Activated T-helper 2 cell treated with anti-CD3 and anti-CD28 coated beads, Interferon-gamma antibody, Interleukin-2, Interleukin-4, amounts not matched to agents 10 μg/mL and 5 μg/mL and 100 μg/mL, durations not matched to agents 14 hours and 24 hours and 36 hours (primary cell): ENCODE measurements around the gene ZMYND19. TPM values are rescaled to one million over a fixed set of nuclear protein-coding genes. Genes with fewer than 3 reads are reported as not detected.

Experiments
- DNase-seq: peaks from one replicate; pipeline ENCODE4 v3.0.0; 2021; ENCODE audit warnings: low spot score
- H3K27ac Mint-ChIP-seq: one replicate; pipeline ENCODE4 v1.8.0; 2021; ENCODE audit warnings: mixed read lengths
- H3K27me3 Mint-ChIP-seq: one replicate; pipeline ENCODE4 v1.8.0; 2021; ENCODE audit warnings: low read depth, mixed read lengths
- H3K36me3 Mint-ChIP-seq: one replicate; pipeline ENCODE4 v1.8.0; 2021; ENCODE audit warnings: low read depth, mixed read lengths
- H3K4me1 Mint-ChIP-seq: one replicate; pipeline ENCODE4 v1.8.0; 2021; ENCODE audit warnings: low read depth, mixed read lengths
- H3K4me3 Mint-ChIP-seq: one replicate; pipeline ENCODE4 v1.8.0; 2021; ENCODE audit warnings: low read depth, mild to moderate bottlenecking, moderate library complexity, mixed read lengths
- H3K9me3 Mint-ChIP-seq: one replicate; pipeline ENCODE4 v1.8.0; 2021; ENCODE audit warnings: mixed read lengths
- intact Hi-C: fragments of 100-400 bp; cut with micrococcal nuclease; formaldehyde crosslinking; loops from one replicate; pipeline ENCODE4 v1.15.1; 2023
- total RNA-seq: library from RNA; stranded (reverse); gene quantifications from 2 replicates; pipeline ENCODE4 v1.2.3, GENCODE V29; 2022

Gene ZMYND19
- total RNA-seq, 1 donor from 2014 or later = 72.4 TPM

DNA sequence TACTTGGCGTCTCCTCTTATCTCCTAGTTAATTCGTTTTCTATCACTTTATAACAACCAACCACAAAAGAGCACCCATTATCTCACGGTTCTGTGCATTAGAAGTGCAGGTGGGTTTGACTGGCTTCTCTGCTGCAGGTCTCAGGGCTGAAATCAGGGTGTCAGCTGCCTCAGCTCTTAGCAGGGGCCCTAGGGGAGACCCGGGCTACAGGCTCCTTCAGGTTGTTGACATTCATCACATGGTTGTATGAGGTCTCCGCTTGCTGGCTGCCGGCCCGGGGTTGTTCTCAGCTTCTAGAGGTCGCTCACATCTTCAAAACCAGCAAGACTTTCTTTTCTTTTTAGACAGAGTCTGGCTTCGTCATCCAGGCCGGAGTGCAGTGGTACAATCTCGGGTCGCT is 2.9 kb upstream of the ZMYND19 start:
- DNase-seq = no peak
- Mint-ChIP-seq H3K36me3 (peaks cover 12% of the 10 kb centered on the region), H3K27ac (no peak overlapping the region), H3K9me3 (no peaks in the 10 kb centered on the region), H3K27me3 (no peaks in the 10 kb centered on the region), H3K4me1 (peaks cover 1% of the 10 kb centered on the region), H3K4me3 (peak overlapping the region; percentile 5)
- intact Hi-C loops = no loop called here

DNA sequence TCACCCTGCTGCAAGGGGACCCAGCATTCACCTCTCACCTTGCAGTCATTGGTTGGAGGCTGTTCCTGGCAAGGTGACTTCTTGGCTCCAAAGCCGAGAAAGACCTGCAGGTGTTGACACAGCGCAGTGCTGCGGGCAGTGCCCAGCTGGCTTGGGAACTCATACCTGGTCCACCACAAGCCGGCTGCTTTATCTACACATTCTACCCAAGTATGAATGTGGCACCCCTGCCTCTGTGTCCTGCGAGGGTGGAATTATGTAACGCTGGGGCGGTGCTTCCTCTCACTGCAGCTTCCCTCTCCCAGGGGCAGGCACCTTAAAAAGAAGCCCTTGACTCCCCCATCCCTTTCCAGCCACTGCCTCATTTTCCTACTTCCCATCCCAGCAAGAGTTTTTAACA is 2.5 kb upstream of the ZMYND19 start:
- Mint-ChIP-seq H3K4me3 (peak overlapping the region; percentile 5), H3K27ac (no peak overlapping the region), H3K4me1 (peaks cover 4% of the 10 kb centered on the region), H3K27me3 (no peaks in the 10 kb centered on the region), H3K9me3 (no peaks in the 10 kb centered on the region), H3K36me3 (peaks cover 16% of the 10 kb centered on the region)
- no peak for DNase-seq
- intact Hi-C loops = no loop called here

DNA sequence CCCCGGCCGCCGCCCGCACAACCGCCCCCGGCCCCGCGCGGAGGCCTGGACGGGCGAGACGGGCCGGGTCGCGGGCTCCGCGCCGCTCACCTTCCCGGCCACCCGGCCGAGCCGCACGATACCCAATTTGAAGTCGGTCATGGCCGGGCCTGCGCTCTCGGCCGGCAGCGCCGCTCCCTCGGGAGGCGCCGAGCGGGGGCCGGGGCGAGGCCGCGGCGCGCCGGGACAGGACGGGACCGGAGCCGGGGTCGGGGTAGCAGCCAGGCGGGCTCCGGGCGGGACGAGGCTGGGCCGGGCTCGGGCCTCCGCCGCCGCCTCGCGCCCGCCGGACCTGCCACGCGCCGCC is 216 bp downstream of the ZMYND19 start:
- no peak for DNase-seq
- intact Hi-C loops = loop anchor here (1.0 kb wide), 1 partner anchor 15 kb away; the partner anchor contains the start of gene ARRDC1
- no peaks in the 10 kb centered on the region for H3K9me3 Mint-ChIP-seq
- H3K27me3 Mint-ChIP-seq = no peaks in the 10 kb centered on the region
- no peak overlapping the region for H3K27ac Mint-ChIP-seq
- H3K4me1 Mint-ChIP-seq = peaks cover 6% of the 10 kb centered on the region
- peaks cover 36% of the 10 kb centered on the region for H3K36me3 Mint-ChIP-seq
- no peak overlapping the region for H3K4me3 Mint-ChIP-seq

DNA sequence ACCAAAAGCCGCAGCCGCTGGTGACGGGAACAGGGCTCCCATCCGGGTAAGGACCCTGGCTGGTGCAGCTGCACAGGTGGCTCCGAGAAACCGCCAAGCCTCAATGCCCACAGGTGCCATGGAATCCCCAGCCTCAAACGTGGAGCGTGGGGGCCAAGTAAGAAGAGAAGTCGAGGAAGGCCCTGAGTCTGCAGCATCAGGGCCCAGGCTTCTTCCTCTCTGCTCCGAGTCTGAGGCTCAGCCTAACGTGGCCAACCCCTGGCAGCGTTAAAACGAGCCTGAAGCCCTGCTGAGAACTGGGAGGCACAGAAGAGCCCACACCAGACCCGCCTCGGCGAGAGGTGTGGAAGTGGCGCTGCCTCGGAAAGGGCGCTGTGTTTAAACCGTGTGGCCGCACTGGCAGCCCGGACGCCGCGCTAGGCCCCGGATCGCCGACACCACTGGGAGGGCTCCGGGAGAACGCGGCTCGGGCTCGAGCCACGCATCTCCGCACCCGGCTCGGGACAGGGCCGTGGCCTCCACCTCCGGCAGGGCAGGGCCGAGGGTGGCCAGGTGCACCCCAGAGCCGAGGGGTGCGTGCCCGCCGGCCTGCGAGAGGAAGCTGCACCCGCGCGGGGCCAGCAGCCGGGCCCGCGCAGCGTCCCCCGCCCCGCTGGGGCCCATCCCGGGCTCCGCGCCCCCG is 730 bp downstream of the ZMYND19 start:
- H3K36me3 Mint-ChIP-seq = peaks cover 38% of the 10 kb centered on the region
- peaks cover 6% of the 10 kb centered on the region for H3K4me1 Mint-ChIP-seq
- no peak for DNase-seq
- H3K4me3 Mint-ChIP-seq = peak overlapping the region; percentile 87
- no peaks in the 10 kb centered on the region for H3K9me3 Mint-ChIP-seq
- intact Hi-C loops = loop anchor here (1.0 to 5.0 kb wide), 2 partner anchors 16 to 52 kb away; partner anchors contain the start of gene ARRDC1
- H3K27ac Mint-ChIP-seq = peak overlapping the region; percentile 71
- H3K27me3 Mint-ChIP-seq = no peaks in the 10 kb centered on the region

DNA sequence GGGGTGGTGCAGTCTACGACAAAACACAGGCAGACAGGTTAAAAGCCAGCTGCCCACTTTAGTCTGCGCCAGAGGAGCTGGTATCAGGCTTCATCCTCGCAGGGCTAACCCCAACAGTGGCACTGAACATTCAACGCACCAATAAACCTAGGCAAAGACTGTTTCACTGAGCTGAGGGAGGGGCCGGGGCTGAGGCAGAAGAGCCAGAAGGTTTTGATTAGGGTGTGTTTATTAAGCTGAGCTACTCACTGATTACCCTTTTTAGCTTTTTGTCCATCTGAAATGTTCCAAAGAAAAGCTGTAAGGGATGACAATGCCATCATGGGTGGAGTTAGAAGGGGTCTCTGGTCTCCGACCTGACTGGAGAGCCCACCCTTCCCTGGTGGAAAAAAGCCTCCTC is 1.4 kb downstream of the ZMYND19 start:
- DNase-seq = no peak
- H3K27ac Mint-ChIP-seq = no peak overlapping the region
- peaks cover 42% of the 10 kb centered on the region for H3K36me3 Mint-ChIP-seq
- H3K4me1 Mint-ChIP-seq = peaks cover 6% of the 10 kb centered on the region
- peak overlapping the region; percentile 87 for H3K4me3 Mint-ChIP-seq
- H3K27me3 Mint-ChIP-seq = no peaks in the 10 kb centered on the region
- intact Hi-C loops = loop anchor here (5.0 kb wide), 1 partner anchor 52 kb away; no protein-coding TSS in a partner anchor
- H3K9me3 Mint-ChIP-seq = no peaks in the 10 kb centered on the region

DNA sequence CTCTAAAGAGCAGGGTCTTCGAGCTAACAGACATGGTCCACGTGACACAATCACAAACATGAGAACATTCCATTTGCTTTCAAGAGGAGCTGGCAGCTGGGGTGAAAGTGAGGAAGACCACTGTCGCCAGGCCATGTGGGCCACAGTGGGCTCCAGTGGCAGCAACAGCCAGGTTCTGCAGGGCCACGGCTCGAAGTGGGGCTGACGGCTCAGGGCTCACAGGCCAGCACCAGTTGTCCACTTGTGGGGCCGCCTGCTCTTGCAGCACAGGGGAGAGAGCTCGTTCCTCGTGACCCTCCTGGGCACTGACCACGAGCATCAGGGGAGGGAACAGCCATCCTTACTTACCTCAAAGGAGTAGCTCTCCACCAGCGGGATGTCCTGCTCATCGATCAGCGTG is 2.0 kb downstream of the ZMYND19 start:
- Mint-ChIP-seq H3K4me1 (peaks cover 6% of the 10 kb centered on the region), H3K36me3 (peaks cover 46% of the 10 kb centered on the region), H3K9me3 (no peaks in the 10 kb centered on the region), H3K4me3 (peak overlapping the region; percentile 75), H3K27me3 (no peaks in the 10 kb centered on the region), H3K27ac (no peak overlapping the region)
- DNase-seq = no peak
- intact Hi-C loops = loop anchor here (5.0 kb wide), 1 partner anchor 51 kb away; no protein-coding TSS in a partner anchor

DNA sequence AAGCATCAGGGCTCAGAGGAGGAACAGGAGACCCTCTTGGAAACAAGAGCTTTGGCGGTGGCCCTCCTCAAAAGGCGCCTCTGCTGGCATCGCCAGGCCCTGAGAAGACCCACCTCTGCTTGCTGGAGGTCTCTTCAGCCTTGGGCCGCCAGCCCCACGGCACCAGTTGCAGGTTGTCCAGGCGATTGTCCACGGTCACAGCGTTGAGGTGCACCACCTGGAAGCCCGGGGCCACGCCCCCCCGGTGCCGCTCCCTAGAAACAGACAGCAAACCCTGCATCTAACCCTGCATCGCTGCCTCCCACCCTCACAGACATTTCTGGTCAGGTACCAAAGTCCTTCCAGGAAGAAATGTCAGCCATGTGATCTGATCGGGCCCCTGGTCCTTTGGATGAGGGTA is 3.5 kb downstream of the ZMYND19 start:
- H3K4me1 Mint-ChIP-seq = peaks cover 6% of the 10 kb centered on the region
- intact Hi-C loops = loop anchor here (5.0 kb wide), 1 partner anchor 50 kb away; no protein-coding TSS in a partner anchor
- no peaks in the 10 kb centered on the region for H3K27me3 Mint-ChIP-seq
- no peak for DNase-seq
- H3K36me3 Mint-ChIP-seq = peaks cover 60% of the 10 kb centered on the region
- no peaks in the 10 kb centered on the region for H3K9me3 Mint-ChIP-seq
- no peak overlapping the region for H3K4me3 Mint-ChIP-seq
- H3K27ac Mint-ChIP-seq = no peak overlapping the region

DNA sequence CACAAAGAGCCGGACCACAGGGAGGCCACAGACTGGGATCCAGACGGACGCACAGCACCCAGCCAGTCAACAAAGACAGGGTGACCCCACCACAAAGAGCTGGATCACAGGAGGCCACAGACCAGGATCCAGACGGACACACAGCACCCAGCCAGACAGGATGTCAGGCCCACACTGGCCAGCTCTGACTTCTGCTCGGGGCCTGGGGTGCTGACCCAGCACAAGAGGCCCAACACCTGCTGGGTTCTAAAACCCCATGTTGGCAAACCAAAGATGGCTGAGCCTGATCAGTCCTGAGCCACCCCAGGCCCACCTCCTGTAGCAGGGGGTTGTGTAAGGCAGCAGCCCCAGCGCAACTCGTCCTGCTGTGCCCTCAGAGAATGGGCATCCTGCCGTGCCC is 6.4 kb downstream of the ZMYND19 start:
- intact Hi-C loops = no loop called here
- H3K9me3 Mint-ChIP-seq = no peaks in the 10 kb centered on the region
- no peak overlapping the region for H3K27ac Mint-ChIP-seq
- H3K36me3 Mint-ChIP-seq = peaks cover 60% of the 10 kb centered on the region
- H3K4me1 Mint-ChIP-seq = peaks cover 4% of the 10 kb centered on the region
- H3K4me3 Mint-ChIP-seq = no peak overlapping the region
- DNase-seq = no peak
- no peaks in the 10 kb centered on the region for H3K27me3 Mint-ChIP-seq

DNA sequence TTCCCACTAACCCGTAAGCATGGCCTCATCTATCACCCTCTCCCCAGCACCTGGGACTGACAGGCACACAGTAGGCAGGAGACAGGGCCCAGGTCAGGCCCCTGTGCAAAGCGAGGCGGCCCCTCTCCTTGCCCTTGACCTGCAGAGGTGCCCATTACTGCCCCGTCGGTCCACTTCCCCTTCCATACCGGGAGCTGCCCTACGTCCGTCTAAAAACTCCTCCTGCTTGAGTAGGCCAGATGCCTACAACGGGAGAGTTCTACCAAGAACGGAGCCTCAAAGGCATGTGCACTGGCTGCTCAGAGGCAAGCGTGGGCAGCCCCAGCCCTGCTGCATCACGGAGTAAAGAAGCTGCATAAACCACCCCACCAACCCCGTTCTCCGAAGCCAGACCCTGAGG is 7.0 kb downstream of the ZMYND19 start:
- peaks cover 54% of the 10 kb centered on the region for H3K36me3 Mint-ChIP-seq
- H3K4me3 Mint-ChIP-seq = no peak overlapping the region
- peaks cover 4% of the 10 kb centered on the region for H3K4me1 Mint-ChIP-seq
- no peak for DNase-seq
- H3K9me3 Mint-ChIP-seq = no peaks in the 10 kb centered on the region
- H3K27me3 Mint-ChIP-seq = no peaks in the 10 kb centered on the region
- no peak overlapping the region for H3K27ac Mint-ChIP-seq
- intact Hi-C loops = no loop called here

DNA sequence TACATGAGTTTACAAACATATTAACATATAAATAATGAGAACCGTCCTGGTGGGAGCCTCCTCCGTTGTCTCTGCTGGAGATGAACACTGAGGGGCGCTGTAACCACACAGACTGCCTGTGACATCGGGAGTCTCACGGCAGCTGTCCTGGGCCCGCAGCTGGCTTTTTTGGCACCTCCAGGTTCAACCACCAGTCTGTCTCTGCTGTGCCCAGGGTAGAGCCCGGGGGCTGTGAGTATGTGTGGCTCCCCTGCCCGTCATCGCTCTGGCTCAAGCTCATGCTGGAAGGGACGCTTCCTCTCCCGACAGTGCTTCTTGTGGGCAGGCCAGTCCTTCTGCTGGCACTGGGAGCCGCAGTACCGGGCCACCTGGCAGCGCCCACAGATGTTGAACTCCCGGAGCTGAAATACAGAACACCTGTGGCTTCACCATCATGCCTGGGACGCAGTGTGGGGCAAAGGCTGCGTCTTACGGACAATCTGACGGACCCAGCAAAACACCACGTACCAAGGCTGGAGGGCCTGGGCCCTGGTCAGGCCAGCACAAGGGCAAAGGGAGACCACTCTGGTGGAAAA is 7.9 kb downstream of the ZMYND19 start:
- peaks cover 1% of the 10 kb centered on the region for H3K4me1 Mint-ChIP-seq
- no peak overlapping the region for H3K4me3 Mint-ChIP-seq
- intact Hi-C loops = no loop called here
- peaks cover 44% of the 10 kb centered on the region for H3K36me3 Mint-ChIP-seq
- DNase-seq = no peak
- H3K9me3 Mint-ChIP-seq = no peaks in the 10 kb centered on the region
- H3K27me3 Mint-ChIP-seq = no peaks in the 10 kb centered on the region
- no peak overlapping the region for H3K27ac Mint-ChIP-seq

DNA sequence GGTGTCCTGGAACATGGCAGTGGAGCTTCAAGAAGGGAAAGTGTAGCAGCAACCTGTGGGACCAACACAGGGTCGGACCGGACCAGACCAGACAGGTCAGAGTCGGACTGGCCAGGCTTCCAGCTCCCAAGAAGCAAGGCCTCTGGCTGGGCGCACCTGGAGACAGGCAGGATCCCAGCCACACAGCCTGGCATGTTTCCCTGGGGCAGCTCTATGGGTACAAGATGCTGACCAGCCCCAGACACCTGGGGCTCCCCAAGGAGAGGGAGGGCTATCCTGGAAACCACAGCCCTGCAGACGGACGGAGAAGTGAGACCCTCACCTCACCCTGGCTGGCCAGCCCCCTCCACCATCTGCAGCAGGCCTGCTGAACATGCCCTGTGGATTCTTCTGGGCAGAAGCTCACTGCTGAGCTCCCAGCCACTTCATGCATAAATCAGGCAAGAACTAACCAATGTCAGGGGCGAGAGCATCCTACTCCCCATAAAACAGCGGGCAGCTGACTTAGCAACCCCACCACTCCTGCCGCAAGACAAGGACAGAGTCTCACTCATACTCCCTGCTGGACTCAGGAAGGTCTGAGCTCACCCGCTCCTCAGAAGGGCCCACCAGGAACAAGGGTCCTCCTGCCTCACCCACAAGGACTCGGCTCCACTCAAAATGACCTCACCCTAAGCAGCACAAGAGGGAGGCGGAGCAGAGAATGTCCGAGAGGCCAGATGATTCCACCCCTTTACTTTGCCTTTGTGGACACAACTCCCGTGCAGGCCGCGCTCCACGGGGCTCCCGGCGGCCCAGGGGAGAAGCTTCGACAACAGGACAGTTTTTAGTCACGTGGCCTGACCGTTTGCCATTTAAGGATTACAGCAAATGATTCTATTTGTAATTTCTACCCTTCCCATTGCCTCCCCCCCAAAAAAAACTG is 8.7 kb downstream of the ZMYND19 start:
- no peak overlapping the region for H3K4me3 Mint-ChIP-seq
- intact Hi-C loops = no loop called here
- no peak for DNase-seq

DNA sequence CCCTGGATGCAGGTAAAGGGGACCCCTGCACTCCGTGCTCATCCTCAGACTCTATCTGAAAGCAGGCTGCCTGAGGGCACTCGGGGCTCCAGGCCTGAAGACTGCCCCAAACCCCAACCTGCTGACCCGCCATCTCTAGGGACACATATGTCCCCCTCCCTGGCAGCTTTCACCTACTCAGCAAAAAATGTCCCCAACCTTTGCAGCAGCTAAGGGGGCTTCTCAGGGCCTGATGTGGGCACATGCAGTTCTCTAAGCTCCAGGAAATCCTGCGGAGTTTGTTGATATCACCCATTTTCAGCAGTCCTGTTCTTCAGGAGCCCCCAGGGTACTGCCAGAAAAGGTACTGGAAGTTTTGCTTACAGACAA is 9.4 kb downstream of the ZMYND19 start:
- DNase-seq = no peak
- H3K36me3 Mint-ChIP-seq = peaks cover 41% of the 10 kb centered on the region
- peaks cover 11% of the 10 kb centered on the region for H3K4me1 Mint-ChIP-seq
- intact Hi-C loops = no loop called here
- H3K27me3 Mint-ChIP-seq = no peaks in the 10 kb centered on the region
- no peak overlapping the region for H3K27ac Mint-ChIP-seq
- H3K4me3 Mint-ChIP-seq = no peak overlapping the region
- H3K9me3 Mint-ChIP-seq = no peaks in the 10 kb centered on the region

More for the DNA sequence above, 8.7 kb downstream of the ZMYND19 start:
- Mint-ChIP-seq H3K9me3 (no peaks in the 10 kb centered on the region), H3K36me3 (peaks cover 41% of the 10 kb centered on the region), H3K4me1 (peaks cover 6% of the 10 kb centered on the region), H3K27ac (no peak overlapping the region), H3K27me3 (no peaks in the 10 kb centered on the region)
